Fibroblast of skin of left quadriceps (primary cell): Measurements from ENCODE around the gene THSD7B.
"Not testable (repeated sequence)": the region's sequence is repeated elsewhere in the genome, so short reads cannot be mapped to it uniquely, and the experiment has no call there.

Experiments
- DNase-seq, 2 experiments: peaks; one replicate each; pipeline ENCODE4 v3.0.0-alpha.2; 2013; ENCODE audit warnings: low read depth in 2 of 2

THSD7B gene

DNA sequence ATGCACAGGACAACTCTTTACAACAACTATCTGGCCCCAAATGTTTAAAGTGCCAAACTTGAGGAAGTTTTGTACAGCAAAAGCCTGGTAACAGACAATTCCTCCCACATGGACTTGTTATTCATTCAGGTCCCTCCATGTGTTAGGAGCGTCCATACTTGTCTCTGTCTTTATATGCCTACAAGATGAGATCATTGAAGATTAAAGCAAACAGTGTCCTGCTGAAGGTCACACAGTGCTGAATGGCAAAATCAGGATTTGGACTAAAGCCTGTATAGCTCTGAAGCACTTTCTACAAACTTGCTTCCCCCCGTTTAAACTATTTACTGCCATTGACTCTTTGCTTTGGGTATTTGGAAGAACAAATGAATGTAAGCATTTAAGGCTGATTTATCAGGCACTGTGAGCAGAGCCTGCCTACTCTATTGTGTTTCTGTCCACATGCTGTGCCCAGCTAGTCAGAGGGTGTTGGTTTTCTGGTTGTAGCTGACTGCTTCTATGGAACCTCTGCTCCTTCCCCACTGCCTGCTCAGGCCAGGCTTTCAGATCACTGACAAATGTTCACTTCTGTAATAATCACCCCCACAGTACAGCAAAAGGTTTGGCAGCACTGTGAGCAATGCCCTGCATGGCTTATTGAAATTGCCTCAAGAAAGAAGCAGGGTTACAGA is 274.3 kb downstream of the THSD7B start:
- DNase-seq, result no peak

DNA sequence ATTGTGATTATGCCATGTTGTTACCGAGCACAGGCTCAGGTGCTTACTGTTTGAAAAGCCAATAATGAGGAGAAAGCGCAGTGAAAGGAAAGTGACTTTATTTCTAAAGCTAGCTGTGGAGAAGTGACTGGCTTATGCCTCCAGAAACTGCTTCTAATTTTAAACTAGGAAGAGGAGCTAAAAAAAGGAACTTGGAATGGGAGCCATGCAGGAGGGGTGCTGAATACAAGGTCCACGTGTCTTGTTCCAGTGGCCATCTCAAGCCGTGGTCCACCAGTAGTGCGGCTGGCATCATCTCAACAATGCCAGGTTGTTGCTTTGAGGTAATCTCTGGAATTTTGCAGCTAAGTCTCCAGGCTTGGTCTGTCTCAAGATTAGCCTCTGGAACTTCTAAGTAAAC is 282.0 kb downstream of the THSD7B start:
- no peak for DNase-seq

DNA sequence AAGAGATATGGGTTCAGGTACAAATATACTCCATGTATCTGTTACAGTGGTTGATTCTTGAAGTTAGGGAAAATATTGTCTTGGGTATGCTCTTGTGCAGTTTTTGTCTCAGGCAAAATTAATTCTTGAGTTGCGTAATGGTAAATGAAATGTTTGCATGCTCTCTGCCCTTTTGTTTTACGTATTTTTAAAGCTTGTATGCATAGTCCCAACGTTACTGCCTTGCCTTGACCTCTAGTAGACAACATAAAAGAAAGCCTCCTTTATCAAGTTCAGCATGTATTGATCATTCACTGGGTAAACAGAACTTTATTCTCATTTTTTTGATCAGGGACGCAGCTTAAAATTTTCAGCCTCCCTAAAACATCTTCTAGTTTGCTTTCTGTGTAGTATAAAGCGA is 283.1 kb downstream of the THSD7B start:
- DNase-seq, result no peak

DNA sequence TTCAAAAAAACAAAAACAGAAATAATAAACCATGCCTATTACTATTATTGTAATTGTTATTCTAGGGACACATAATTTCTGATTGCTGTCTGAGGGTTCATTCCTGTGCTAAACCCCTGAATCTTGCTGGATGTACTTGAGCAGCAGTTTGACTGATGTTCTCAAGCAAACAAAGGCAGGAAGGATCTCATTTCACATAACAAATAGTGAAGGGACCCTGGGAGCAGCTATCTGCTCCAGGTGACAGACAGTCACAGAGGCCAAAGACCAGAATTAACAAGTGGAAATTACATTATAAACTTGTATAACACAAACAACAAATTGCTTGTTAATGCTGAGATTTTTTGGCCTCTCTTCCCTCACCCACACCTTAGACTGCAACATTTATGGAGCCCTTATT is 284.2 kb downstream of the THSD7B start:
- no peak for DNase-seq

DNA sequence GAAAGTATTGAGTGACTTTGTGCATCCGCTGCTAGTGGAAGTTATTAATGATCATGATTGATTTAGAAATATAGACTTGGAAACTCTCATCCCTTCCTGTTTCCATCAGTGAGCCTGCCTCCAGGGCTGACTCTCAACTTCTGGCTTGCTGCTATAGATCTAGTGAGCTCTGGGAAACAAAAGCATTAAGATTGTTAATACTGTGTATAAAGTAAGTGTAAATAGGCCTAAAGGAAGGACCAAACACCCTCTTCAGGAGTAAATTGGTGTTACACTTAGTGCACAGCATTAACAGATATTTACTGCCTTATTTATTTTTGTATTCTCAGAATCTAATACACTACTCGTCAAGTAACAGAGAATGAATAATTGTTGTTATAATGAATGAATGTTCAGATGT is 285.6 kb downstream of the THSD7B start:
- DNase-seq, result no peak

DNA sequence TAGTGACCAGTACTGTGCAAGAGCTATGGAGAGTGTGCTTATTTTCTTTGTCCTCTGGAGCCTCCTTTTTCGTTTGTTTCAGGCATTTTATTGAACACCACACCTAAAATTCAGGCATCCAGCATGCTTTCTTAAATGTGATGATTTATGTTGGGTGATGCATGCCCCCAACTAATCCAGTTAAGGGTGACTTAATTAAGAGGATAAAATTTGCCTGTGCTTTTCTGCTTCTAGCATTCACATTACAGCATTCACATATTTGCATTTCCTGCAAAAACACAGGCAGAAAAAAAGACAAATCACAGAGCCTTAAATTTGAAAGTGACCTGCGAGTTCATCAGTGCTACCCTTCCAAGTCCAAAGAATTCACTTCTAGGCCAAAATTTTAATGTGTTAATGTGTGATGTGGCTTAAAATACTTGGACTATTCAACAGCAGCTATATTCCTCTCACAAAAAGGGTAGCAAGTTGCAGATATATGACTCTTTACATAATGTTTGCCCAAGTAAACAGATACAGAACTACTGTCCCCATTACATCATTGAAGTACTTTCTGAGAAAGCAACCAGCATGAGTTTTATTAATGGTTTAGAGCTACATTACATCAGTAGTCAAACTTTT is 286.5 kb downstream of the THSD7B start:
- no peak for DNase-seq

DNA sequence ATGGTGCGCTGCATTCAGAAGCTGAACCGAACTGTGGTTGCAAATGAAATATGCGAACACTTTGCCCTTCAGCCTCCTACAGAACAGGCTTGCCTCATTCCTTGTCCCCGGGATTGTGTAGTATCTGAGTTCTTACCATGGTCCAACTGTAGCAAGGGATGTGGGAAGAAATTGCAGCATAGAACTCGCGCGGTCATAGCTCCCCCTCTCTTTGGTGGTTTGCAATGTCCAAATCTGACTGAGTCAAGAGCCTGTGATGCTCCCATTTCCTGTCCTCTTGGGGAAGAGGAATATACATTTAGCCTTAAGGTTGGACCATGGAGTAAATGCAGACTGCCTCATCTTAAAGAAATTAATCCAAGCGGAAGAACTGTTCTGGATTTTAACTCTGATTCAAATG is 291.4 kb downstream of the THSD7B start:
- no peak for DNase-seq

DNA sequence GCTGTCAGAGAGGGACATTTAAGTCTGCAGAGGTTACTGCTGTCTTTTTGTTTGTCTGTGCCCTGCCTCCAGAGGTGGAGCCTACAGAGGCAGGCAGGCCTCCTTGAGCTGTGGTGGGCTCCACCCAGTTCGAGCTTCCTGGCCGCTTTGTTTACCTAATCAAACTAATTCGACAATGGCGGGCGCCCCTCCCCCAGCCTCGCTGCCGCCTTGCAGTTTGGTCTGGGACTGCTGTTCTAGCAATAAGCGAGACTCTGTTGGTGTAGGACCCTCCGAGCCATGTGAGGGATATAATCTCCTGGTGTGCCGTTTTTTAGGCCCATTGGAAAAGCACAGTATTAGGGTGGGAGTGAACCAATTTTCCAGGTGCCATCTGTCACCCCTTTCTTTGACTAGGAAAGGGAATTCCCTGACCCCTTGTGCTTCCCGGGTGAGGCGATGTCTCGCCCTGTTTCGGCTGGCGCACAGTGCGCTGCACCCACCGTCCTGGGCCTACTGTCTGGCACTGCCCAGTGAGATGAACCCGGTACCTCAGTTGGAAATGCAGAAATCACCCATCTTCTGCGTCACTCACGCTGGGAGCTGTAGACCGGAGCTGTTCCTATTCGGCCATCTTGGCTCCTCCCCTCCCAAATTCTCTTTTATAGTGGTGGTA is 310.9 kb downstream of the THSD7B start:
- DNase-seq, result not testable (repeated sequence)

DNA sequence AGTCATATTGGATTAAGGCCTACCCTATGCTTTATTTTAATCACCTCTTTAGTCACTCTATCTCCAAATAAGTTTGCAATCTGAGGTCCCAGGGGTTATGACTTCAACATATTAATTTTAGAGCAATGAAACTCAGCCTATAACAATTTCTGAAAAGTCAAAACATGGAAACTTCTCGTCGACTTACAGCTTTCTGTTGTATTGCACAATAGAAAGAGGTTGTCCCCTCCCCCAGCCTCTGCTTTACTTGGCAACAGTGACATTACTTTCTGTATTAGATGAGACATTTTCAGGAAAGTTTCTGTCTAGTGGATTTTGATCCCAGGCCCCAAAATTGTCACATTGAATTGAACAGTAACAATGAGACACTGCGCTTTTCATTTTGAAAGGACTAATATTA is 326.4 kb downstream of the THSD7B start:
- no peak for DNase-seq

DNA sequence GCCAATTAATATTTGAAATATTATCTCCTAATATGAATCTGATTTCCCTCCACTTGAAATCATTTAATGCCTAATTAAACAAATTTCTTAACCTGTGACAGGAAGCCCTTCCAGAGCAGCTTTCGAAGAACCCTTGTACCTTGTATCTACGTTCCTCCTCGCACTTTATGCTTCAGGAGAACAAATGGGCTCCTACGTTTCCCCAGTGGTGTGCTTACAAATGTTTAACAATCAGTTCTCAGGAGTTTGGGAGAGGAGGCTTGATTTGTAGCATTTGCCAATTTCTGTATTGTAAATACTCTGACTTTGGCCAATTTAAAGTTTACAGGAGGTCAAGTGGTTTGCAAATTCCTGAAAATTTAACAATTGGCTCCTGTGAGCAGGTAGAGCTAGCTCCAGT is 327.8 kb downstream of the THSD7B start:
- DNase-seq, result no peak

DNA sequence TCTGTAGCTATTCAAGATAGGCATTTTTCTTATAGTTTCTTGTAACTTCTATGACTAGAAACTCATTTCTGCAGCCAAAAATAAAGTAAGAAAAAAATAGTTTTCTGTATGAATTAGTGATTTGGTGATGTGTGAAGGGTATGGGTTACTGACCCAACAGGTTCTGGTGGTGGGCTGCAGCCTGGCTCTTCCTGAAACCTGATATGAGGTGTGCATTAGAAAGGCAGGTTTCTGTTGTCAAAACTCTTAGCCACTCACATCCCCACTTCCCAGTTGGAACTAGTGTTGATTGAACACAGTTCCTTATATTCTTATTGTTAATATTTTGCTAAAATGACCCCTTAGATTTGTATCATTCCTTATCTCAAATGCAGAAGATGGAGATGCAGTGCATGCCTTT is 330.8 kb downstream of the THSD7B start:
- no peak for DNase-seq

DNA sequence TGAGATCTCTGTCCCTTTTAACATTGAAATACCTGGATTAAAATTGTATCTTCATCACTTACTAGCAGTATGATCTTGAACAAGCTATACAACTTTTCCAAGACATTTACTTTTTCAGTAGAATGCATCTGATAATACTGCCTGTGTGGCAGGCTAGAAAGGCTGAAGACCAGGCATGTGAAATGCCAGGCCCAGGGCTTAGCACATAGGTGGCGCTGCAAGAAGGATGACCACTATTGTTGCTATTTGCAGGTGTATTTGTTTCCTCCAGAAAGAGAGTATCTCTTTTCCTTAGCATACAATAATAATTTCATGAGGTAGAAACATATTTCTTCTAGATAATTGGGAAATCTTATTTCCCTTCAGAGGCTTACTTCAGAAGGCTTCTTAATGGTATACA is 331.3 kb downstream of the THSD7B start:
- no peak for DNase-seq

DNA sequence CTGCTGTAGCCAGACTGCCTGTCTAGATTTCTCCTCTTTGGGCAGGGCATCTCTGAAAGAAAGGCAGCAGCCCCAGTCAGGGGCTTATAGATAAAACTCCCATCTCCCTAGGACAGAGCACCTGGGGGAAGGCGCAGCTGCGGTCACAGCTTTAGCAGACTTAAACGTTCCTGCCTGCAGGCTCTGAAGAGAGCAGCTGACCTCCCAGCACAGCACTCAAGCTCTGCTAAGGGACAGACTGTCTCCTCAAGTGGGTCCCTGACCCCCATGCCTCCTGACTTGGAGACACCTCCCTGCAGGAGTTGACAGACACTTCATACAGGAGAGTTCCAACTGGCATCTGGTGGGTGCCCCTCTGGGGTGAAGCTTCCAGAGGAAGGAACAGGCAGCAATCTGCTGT is 336.5 kb downstream of the THSD7B start:
- not testable (repeated sequence) for DNase-seq

DNA sequence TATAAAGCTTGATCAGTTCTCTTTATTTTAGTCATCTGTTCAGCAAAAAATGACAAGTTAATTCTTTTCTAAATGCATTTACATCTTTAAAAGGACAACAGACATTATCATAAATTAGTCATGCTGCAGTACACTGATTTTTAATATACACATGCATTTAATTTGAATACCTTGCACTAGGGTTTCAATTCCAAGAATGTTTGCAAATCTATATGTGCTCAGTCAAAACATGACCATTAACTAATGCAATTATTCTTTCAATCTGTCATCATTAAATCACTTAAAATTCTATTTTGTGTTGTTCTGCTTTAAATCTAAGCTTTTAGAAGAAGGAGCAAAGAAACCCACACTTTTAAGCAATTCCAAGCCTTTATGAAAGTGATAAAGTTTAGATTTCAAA is 342.6 kb downstream of the THSD7B start:
- no peak for DNase-seq

DNA sequence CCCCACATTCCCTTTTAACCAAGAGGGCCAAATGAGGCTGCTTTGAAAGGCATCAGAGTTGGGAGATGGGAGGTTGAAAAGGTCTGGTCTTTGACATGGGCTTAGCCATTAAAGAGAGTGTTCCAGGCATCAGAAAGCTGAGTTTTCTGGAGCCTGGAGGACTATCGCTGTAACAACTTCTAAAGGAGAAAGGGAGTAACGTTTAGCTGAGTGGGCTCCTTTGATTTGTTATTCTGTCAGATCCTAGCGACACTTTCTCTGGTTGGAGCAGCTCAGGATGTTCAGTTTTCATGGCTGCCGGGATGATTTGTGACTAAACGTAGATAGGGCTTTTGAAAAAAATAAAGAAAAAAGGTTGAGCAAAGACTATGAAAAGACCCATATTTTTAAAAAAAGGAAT is 346.6 kb downstream of the THSD7B start:
- no peak for DNase-seq

DNA sequence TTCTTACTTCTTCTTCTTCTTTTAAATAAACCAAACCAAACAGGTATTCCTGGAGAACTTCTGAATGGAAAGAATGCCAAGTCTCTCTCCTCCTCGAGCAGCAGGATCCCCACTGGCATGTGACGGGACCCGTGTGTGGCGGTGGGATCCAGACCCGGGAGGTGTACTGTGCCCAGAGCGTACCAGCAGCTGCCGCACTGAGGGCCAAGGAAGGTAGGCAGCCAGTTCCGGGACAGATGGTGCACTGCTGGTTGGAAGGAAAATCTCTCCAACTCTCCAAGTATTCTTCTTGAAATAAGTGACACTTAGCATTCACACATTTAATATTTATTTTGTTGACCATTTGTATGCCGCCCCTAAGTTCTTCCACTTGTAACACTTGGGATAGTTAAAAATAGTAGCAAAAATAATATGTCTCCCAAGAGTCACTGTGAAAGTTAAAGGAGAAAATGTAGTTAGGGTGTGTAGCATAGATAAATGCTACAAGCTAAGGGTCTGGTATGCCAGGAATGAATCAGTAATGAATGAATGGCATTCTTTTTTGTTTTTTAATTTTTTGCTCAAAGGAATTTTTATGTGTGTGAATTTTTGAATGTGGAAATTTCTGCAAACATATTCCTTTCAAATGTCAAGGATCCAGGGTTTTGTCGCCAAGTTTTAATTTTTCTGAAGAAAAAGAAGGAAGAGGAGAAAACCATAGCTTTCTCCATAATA is 349.9 kb downstream of the THSD7B start:
- DNase-seq, result no peak

DNA sequence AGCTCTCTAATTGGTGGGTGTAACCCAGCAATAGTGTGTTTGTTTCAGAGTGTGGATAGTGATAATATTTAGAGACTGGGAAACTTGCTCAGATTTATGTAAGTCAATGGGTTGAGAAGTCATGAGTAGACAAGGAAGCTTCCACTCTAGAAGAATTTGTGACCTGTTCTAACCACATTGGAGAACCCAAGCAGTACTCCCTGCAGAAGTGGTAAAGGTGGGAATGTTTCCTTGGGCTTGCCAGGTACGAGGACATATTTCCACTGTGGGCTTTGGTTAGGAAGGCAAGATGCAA is 350.4 kb downstream of the THSD7B start:
- DNase-seq, result no peak

DNA sequence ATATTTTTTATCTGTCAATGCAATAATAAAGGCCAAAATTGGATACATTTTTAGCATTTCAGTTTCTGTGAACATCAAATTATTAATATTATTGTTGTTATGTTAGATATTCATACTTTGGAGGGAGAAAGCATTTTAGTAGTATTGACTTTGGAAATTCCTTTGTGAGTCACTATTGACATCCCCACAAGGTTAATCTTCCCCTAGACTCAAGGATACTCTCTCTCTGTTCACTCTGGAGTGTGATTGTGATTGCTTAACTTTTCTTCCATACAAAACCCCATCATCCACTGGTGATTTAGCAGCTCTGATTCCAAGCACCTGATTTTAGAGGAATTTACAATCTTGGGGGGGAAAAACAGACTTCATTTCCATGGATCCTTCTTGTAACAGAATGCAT is 352.0 kb downstream of the THSD7B start:
- peak; percentile 8 to 11 for DNase-seq

DNA sequence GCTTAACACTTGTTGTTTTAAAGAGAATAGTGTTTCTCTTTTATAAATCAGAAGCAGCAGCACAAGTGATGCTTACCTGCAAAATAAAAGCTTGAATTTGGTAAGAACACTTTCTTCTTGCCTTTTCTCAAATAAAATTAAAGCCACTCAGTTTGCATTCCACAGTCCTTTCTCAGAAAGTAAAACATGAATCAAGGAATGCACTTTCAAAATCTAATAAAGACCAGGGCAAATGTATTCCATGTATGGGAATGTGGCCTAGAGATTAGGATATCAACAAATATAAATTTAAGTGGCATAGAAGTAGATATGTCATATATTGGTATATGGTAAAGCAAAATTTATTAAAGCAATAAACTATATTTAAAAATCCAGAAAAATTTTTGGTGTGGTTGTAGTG is 352.8 kb downstream of the THSD7B start:
- DNase-seq, result no peak

DNA sequence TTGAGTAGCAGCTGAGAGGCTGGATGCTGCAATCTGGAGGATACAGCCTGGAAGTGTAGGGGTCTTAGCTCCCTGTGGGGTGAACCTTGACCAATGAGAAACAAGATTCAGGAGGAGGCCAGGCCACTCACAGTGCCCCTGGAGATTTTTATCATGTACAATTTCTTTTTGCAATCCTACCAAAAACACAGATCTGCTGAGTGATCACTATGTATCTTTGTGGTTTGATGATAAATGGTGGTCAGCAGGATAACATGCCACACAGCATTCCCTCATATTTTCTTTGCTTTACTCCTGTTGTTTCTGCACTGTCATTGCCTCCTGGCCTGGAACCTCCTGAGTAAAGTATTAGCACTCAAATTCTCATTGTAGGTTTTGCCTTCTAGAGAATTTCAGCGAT is 357.9 kb downstream of the THSD7B start:
- peak; percentile 42 to 44 for DNase-seq

DNA sequence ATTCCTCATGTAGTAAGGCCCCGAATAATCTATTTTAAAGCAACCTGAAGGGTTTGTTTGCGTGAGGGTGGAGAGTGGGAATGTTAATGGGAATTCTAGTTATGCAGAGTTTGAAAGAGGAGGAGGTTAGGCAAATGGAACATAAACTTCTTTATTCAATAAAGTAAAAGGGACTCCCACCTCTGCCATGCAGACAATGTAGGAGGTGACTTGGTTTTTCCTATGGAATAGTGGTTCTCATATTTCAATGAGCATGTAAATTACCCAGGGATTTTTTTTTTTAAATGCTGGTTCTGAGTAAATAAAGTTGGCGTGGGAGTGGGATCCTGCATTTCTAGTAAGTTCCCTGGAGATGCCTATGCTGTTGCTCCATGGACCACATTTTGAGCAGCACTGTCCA is 367.9 kb downstream of the THSD7B start:
- DNase-seq, result no peak

DNA sequence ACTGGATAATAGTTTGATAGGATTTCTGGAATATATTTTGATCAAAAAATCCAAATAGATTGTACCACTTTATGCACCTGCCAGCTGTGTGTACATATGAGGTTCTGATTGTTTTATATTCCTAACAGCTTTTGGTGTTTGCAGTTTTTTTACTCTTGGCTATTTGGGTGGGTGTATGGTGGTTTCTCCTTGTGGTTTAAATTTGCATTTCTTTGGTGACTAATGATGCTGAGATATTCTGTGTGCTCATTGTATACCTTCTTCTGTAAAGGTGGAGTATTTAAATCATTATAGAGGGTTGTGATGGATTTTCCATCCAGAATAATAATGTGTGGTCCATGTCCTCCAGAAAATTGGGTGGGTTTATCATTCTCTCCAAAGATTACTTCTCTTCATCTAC is 372.9 kb downstream of the THSD7B start:
- no peak for DNase-seq

DNA sequence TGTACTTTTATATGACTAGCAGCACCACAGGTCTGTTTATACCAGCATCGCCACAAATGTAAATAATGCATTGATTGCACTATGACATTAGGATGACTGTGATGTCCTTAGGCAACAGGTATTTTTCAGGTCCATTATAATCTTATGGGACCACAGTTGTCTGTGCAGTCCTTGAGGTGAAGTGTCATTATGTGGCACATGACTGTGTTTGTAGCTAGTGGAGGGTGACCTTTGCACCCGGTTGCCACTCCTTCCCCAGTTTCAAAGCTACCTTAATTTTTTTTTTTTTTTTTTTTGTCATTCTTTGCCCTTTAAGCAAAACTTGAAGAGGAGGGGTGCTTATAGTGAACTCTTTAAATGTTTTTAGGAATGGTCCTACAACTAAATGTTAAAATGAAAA is 386.4 kb downstream of the THSD7B start:
- no peak for DNase-seq
